Keratinocyte (primary cell): ENCODE results near the gene ZBED4. TPM values are rescaled to one million over a fixed set of nuclear protein-coding genes. Genes with fewer than 3 reads are reported as not detected.

ENCODE experiments used
- DNase-seq: peaks from one replicate; pipeline ENCODE4 v3.0.0-alpha.2; 2011; ENCODE audit warnings: low read depth, missing footprints, low spot score
- FAIRE-seq: peaks from 2 replicates; lab custom pipeline; 2011; peaks lifted over from hg19 to GRCh38; lab: Jason Lieb, UNC
- H2AFZ ChIP-seq: 2 replicates; pipeline ENCODE4 v1.6.0; 2012; ENCODE audit warnings: low read length, control low read depth, inconsistent platforms; ENCODE audit not compliant: control insufficient read depth
- H3K27ac ChIP-seq: 2 replicates; pipeline ENCODE4 v1.5.1; 2011; ENCODE audit warnings: low read length; ENCODE audit not compliant: control insufficient read depth, insufficient read depth
- H3K27me3 ChIP-seq: 3 replicates; pipeline ENCODE4 v1.6.0; 2011; ENCODE audit warnings: low read length; ENCODE audit not compliant: control insufficient read depth, insufficient read depth; ENCODE audit errors: extremely low read depth
- H3K36me3 ChIP-seq, 2 experiments: 2 replicates in 1 of 2; 3 replicates in 1 of 2; pipeline ENCODE4 v1.5.1; 2011; ENCODE audit warnings: low read length in 2 of 2, mild to moderate bottlenecking in 1 of 2; ENCODE audit not compliant: control insufficient read depth in 2 of 2, insufficient read depth in 2 of 2; ENCODE audit errors: extremely low read depth in 1 of 2
- H3K4me1 ChIP-seq: 3 replicates; pipeline ENCODE4 v1.5.1; 2011; ENCODE audit warnings: low read length; ENCODE audit not compliant: control insufficient read depth, insufficient read depth; ENCODE audit errors: extremely low read depth
- H3K4me2 ChIP-seq: 3 replicates; pipeline ENCODE4 v1.6.0; 2011; ENCODE audit warnings: low read depth, low read length; ENCODE audit not compliant: control insufficient read depth, insufficient read depth; ENCODE audit errors: extremely low read depth
- H3K4me3 ChIP-seq, 3 experiments: fragments of 200-600 bp in 1 of 3; sonication (generic) in 1 of 3; 2 replicates in 2 of 3; 3 replicates in 1 of 3; pipeline ENCODE4 v1.5.1; 2011 to 2016; ENCODE audit warnings: low read length in 3 of 3, mild to moderate bottlenecking in 3 of 3, control low read depth in 2 of 3, inconsistent platforms in 1 of 3, low read depth in 1 of 3, mixed read lengths in 1 of 3, mixed run types in 1 of 3, moderate library complexity in 1 of 3; ENCODE audit not compliant: control insufficient read depth in 2 of 3, insufficient read depth in 2 of 3; ENCODE audit errors: extremely low read depth in 1 of 3
- H3K79me2 ChIP-seq: 2 replicates; pipeline ENCODE4 v1.6.0; 2012; ENCODE audit warnings: low read length; ENCODE audit not compliant: control insufficient read depth, insufficient read depth
- H3K9ac ChIP-seq: 3 replicates; pipeline ENCODE4 v1.6.0; 2011; ENCODE audit warnings: low read length; ENCODE audit not compliant: control insufficient read depth, insufficient read depth; ENCODE audit errors: extremely low read depth
- H3K9me1 ChIP-seq: 3 replicates; pipeline ENCODE4 v1.6.0; 2011; ENCODE audit warnings: low read length; ENCODE audit not compliant: control insufficient read depth, insufficient read depth; ENCODE audit errors: extremely low read depth
- H3K9me3 ChIP-seq: 2 replicates; pipeline ENCODE4 v1.5.1; 2012; ENCODE audit warnings: low read depth, low read length; ENCODE audit not compliant: control insufficient read depth
- H4K20me1 ChIP-seq: 3 replicates; pipeline ENCODE4 v1.6.0; 2011; ENCODE audit warnings: low read length; ENCODE audit not compliant: control insufficient read depth, insufficient read depth; ENCODE audit errors: extremely low read depth
- CTCF ChIP-seq, 3 experiments: IDR thresholded peaks in 1 of 3; conservative IDR thresholded peaks in 1 of 3; optimal IDR thresholded peaks in 1 of 3; 2 replicates in 2 of 3; 3 replicates in 1 of 3; pipeline versions ENCODE3 to v1.5.1; 2011; ENCODE audit warnings: low read length in 3 of 3, mild to moderate bottlenecking in 3 of 3, moderate library complexity in 2 of 3, control low read depth in 1 of 3, inconsistent platforms in 1 of 3; ENCODE audit not compliant: insufficient read depth in 2 of 3; ENCODE audit errors: extremely low read depth in 1 of 3
- EZH2 ChIP-seq: IDR thresholded peaks from one replicate; pipeline ENCODE4 v1.6.1; 2012; ENCODE audit warnings: inconsistent platforms, mild to moderate bottlenecking, low read length, moderate library complexity
- dilution Hi-C: fragments of 300-500 bp; cut with MboI; formaldehyde crosslinking; loops from one replicate; pipeline ENCODE4 v1.7.0; 2020; ENCODE audit warnings: low sequenced_read_pairs; ENCODE audit not compliant: extremely low pct_ligation_motif_present
- polyA plus RNA-seq, 5 experiments: library from polyadenylated mRNA; depleted of rRNA in 3 of 5; stranded (reverse) in 3 of 5; stranded (forward) in 1 of 5; unstranded in 1 of 5; fragments of >200 nt; gene quantifications; 1 replicate in 1 of 5; 2 replicates in 3 of 5; 3 replicates in 1 of 5; pipeline versions ENCODE4 v1.2.1 to v1.2.3, GENCODE V29; 2011 to 2012; ENCODE audit warnings: missing spikeins in 2 of 5, low read depth in 1 of 5, low replicate concordance in 1 of 5

The ZBED4 gene
- polyA plus RNA-seq, 1 donor (not counting 4 experiments of a cell fraction or from before 2014, with no cell fraction given), result 7.1 TPM

- H3K79me2 ChIP-seq, result peaks cover 97% of the 10 kb centered on the region
- peaks cover 3% of the 10 kb centered on the region for H3K9me1 ChIP-seq
- no peak overlapping the region for H2AFZ ChIP-seq
- H3K27ac ChIP-seq, result no peak overlapping the region
- TF ChIP-seq EZH2 (no peak), CTCF (optimal IDR thresholded peaks at IDR 0.05 in 1 of 3, IDR thresholded peaks at IDR 0.05 in 1 of 3, conservative IDR thresholded peaks at IDR 0.05 in 1 of 3; ENCODE audit: extremely low read depth in 1 of 3, insufficient read depth in 2 of 3, low read length in 3 of 3) (no peak)
- DNase-seq (no peak), FAIRE-seq (no peak)
- no peak overlapping the region for H3K4me2 ChIP-seq
- H3K9me3 ChIP-seq, result no peaks in the 10 kb centered on the region
- no peak overlapping the region for H3K4me3 ChIP-seq
- no peak overlapping the region for H3K9ac ChIP-seq
- H3K27me3 ChIP-seq, result no peaks in the 10 kb centered on the region
- dilution Hi-C loops, result no loop called here
- peaks cover 9 to 19% of the 10 kb centered on the region in 2 experiments for H3K36me3 ChIP-seq
- peaks cover 6% of the 10 kb centered on the region for H3K4me1 ChIP-seq
- H4K20me1 ChIP-seq, result peaks cover 46% of the 10 kb centered on the region
These were observed 40.8 kb upstream of the ZBED4 start for GRCh38 chr22:49812838-49813237.

- no peak overlapping the region for H3K4me3 ChIP-seq
- no peak for FAIRE-seq
- peaks cover 6% of the 10 kb centered on the region for H3K4me1 ChIP-seq
These were observed 39.4 kb upstream of the ZBED4 start for GRCh38 chr22:49814164-49814686.

More at GRCh38 chr22:49814164-49814686, 39.4 kb upstream of the ZBED4 start:
- DNase-seq, result no peak
- no peak for TF ChIP-seq CTCF (optimal IDR thresholded peaks at IDR 0.05 in 1 of 3, IDR thresholded peaks at IDR 0.05 in 1 of 3, conservative IDR thresholded peaks at IDR 0.05 in 1 of 3; ENCODE audit: extremely low read depth in 1 of 3, insufficient read depth in 2 of 3, low read length in 3 of 3)
- no peak for TF ChIP-seq EZH2
- Histone ChIP-seq H3K27me3 (no peaks in the 10 kb centered on the region), H3K9me1 (peaks cover 3% of the 10 kb centered on the region), H2AFZ (no peak overlapping the region), H3K4me2 (no peak overlapping the region), H3K79me2 (peaks cover 97% of the 10 kb centered on the region), H3K9me3 (no peaks in the 10 kb centered on the region), H3K27ac (no peak overlapping the region), H3K9ac (no peak overlapping the region), H4K20me1 (peaks cover 50% of the 10 kb centered on the region), H3K36me3 (peaks cover 15 to 19% of the 10 kb centered on the region in 2 experiments)
- dilution Hi-C loops, result no loop called here
